H9 (cell line): ENCODE results near the gene EPAS1. TPM values are rescaled to one million over a fixed set of nuclear protein-coding genes. Genes with fewer than 3 reads are reported as not detected.

ENCODE experiments used
- DNase-seq: peaks from one replicate; pipeline ENCODE4 v3.0.0-alpha.2; 2017
- H2AFZ ChIP-seq: one replicate; pipeline ENCODE4 v1.6.1; 2013; ENCODE audit warnings: mild to moderate bottlenecking, low read length, control low read depth, moderate library complexity
- H2AK5ac ChIP-seq: 2 replicates; pipeline ENCODE4 v1.6.1; 2013; ENCODE audit warnings: low read length, control low read depth, mixed read lengths; ENCODE audit not compliant: insufficient read length
- H2BK120ac ChIP-seq: one replicate; pipeline ENCODE4 v1.6.1; 2013; ENCODE audit warnings: low read depth, mild to moderate bottlenecking, low read length, control low read depth, inconsistent platforms; ENCODE audit not compliant: poor library complexity, severe bottlenecking
- H2BK12ac ChIP-seq: 2 replicates; pipeline ENCODE4 v1.6.1; 2013; ENCODE audit warnings: low read length, control low read depth, mixed read lengths, low read depth; ENCODE audit not compliant: insufficient read length
- H2BK15ac ChIP-seq: 2 replicates; pipeline ENCODE4 v1.6.1; 2013; ENCODE audit warnings: low read depth, low read length, control low read depth
- H2BK20ac ChIP-seq: one replicate; pipeline ENCODE4 v1.6.1; 2013; ENCODE audit warnings: low read depth, mild to moderate bottlenecking, low read length, control low read depth, inconsistent platforms; ENCODE audit not compliant: poor library complexity, severe bottlenecking
- H2BK5ac ChIP-seq: 2 replicates; pipeline ENCODE4 v1.6.1; 2013; ENCODE audit warnings: low read length, control low read depth, mixed read lengths; ENCODE audit not compliant: insufficient read length
- H3K14ac ChIP-seq: 2 replicates; pipeline ENCODE4 v1.6.1; 2013; ENCODE audit warnings: low read length, control low read depth; ENCODE audit not compliant: insufficient read depth
- H3K18ac ChIP-seq: 2 replicates; pipeline ENCODE4 v1.6.1; 2013; ENCODE audit warnings: low read depth, mild to moderate bottlenecking, mixed read lengths, low read length, control low read depth; ENCODE audit not compliant: insufficient read length
- H3K23ac ChIP-seq: 2 replicates; pipeline ENCODE4 v1.6.1; 2013; ENCODE audit warnings: low read length, control low read depth, mixed read lengths, low read depth; ENCODE audit not compliant: insufficient read length
- H3K23me2 ChIP-seq: 2 replicates; pipeline ENCODE4 v1.6.1; 2013; ENCODE audit warnings: low read depth, mild to moderate bottlenecking, mixed read lengths, low read length, control low read depth; ENCODE audit not compliant: insufficient read length, poor library complexity, severe bottlenecking
- H3K27ac ChIP-seq: 2 replicates; pipeline ENCODE4 v1.5.1; 2013; ENCODE audit warnings: low read length, control low read depth, mixed read lengths, low read depth; ENCODE audit not compliant: insufficient read length
- H3K27me3 ChIP-seq: 2 replicates; pipeline ENCODE4 v1.6.1; 2013; ENCODE audit warnings: low read length, control low read depth, inconsistent platforms; ENCODE audit not compliant: insufficient read depth
- H3K4ac ChIP-seq: 2 replicates; pipeline ENCODE4 v1.6.1; 2013; ENCODE audit warnings: low read depth, mild to moderate bottlenecking, control low read depth, inconsistent platforms, low read length, moderate library complexity
- H3K4me1 ChIP-seq: 2 replicates; pipeline ENCODE4 v1.6.1; 2013; ENCODE audit warnings: low read length, control low read depth, inconsistent platforms; ENCODE audit not compliant: insufficient read depth
- H3K4me2 ChIP-seq: 2 replicates; pipeline ENCODE4 v1.6.1; 2013; ENCODE audit warnings: low read length, control low read depth, mixed read lengths; ENCODE audit not compliant: insufficient read length, insufficient read depth
- H3K56ac ChIP-seq: 2 replicates; pipeline ENCODE4 v1.6.1; 2013; ENCODE audit warnings: low read depth, mild to moderate bottlenecking, mixed read lengths, low read length, control low read depth; ENCODE audit not compliant: insufficient read length
- H3K79me1 ChIP-seq: 2 replicates; pipeline ENCODE4 v1.6.1; 2013; ENCODE audit warnings: low read depth, mild to moderate bottlenecking, moderate library complexity, low read length, control low read depth, inconsistent platforms; ENCODE audit not compliant: insufficient read depth, poor library complexity, severe bottlenecking
- H3K79me2 ChIP-seq: 2 replicates; pipeline ENCODE4 v1.6.1; 2013; ENCODE audit warnings: low read length, control low read depth, inconsistent platforms; ENCODE audit not compliant: insufficient read depth
- H3K9ac ChIP-seq: 2 replicates; pipeline ENCODE4 v1.6.1; 2013; ENCODE audit warnings: low read length, control low read depth, mixed read lengths; ENCODE audit not compliant: insufficient read length; ENCODE audit errors: extremely low read depth
- H3K9me3 ChIP-seq: one replicate; pipeline ENCODE4 v1.6.1; 2013; ENCODE audit warnings: low read depth, low read length, inconsistent platforms; ENCODE audit not compliant: control insufficient read depth
- H3T11ph ChIP-seq: one replicate; pipeline ENCODE4 v1.6.1; 2013; ENCODE audit warnings: mild to moderate bottlenecking, low read length, control low read depth, inconsistent platforms
- H4K20me1 ChIP-seq: one replicate; pipeline ENCODE4 v1.6.1; 2013; ENCODE audit not compliant: control insufficient read depth, insufficient read length, insufficient read depth
- H4K5ac ChIP-seq: 2 replicates; pipeline ENCODE4 v1.6.1; 2013; ENCODE audit warnings: low read depth, mild to moderate bottlenecking, mixed read lengths, low read length, control low read depth; ENCODE audit not compliant: insufficient read length
- H4K8ac ChIP-seq: replicated peaks from 2 replicates; pipeline ENCODE4 v1.6.1; 2013; ENCODE audit warnings: low read length, control low read depth, mixed read lengths, low read depth; ENCODE audit not compliant: insufficient read length
- H4K91ac ChIP-seq: 2 replicates; pipeline ENCODE4 v1.6.1; 2013; ENCODE audit warnings: low read depth, mild to moderate bottlenecking, moderate library complexity, mixed read lengths, low read length, control low read depth; ENCODE audit not compliant: insufficient read length
- H3K27ac Mint-ChIP-seq, 3 experiments: 2 replicates in 2 of 3; 3 replicates in 1 of 3; pipeline ENCODE4 v1.8.0; 2020 to 2021; ENCODE audit warnings: mixed read lengths in 3 of 3, mild to moderate bottlenecking in 1 of 3, moderate library complexity in 1 of 3
- H3K27me3 Mint-ChIP-seq: 2 replicates; pipeline ENCODE4 v1.8.0; 2021; ENCODE audit warnings: low read depth, mild to moderate bottlenecking, moderate library complexity, mixed read lengths
- H3K36me3 Mint-ChIP-seq, 3 experiments: 2 replicates in 2 of 3; 3 replicates in 1 of 3; pipeline ENCODE4 v1.8.0; 2020 to 2021; ENCODE audit warnings: low read depth in 3 of 3, mixed read lengths in 3 of 3; ENCODE audit not compliant: insufficient read depth in 1 of 3
- H3K4me1 Mint-ChIP-seq, 2 experiments: 2 replicates each; pipeline ENCODE4 v1.8.0; 2020; ENCODE audit warnings: mixed read lengths in 2 of 2
- H3K4me3 Mint-ChIP-seq, 2 experiments: 2 replicates in 1 of 2; 3 replicates in 1 of 2; pipeline ENCODE4 v1.8.0; 2020 to 2021; ENCODE audit warnings: mild to moderate bottlenecking in 2 of 2, mixed read lengths in 2 of 2, moderate library complexity in 1 of 2
- H3K9me3 Mint-ChIP-seq, 2 experiments: 2 replicates in 1 of 2; 3 replicates in 1 of 2; pipeline ENCODE4 v1.8.0; 2020; ENCODE audit warnings: mild to moderate bottlenecking in 2 of 2, mixed read lengths in 2 of 2, moderate library complexity in 1 of 2
- CTCF ChIP-seq: fragments of 200-600 bp; sonication (generic); conservative IDR thresholded peaks from 3 replicates; pipeline ENCODE4 v1.8.0; 2021; ENCODE audit warnings: antibody characterized with exemption, mild to moderate bottlenecking
- WGBS: extraction: QIAGEN DNeasy Blood & Tissue Kit; methylation state at CpG from one replicate; pipeline ENCODE4 v1.1.7; 2013; ENCODE audit warnings: missing lambda C conversion rate, low lambda C conversion rate, mixed read lengths; ENCODE audit not compliant: insufficient read length; ENCODE audit errors: extremely low coverage; 5-methylcytosine and 5-hydroxymethylcytosine counted together
- total RNA-seq: library from RNA; stranded (reverse); gene quantifications from 2 replicates; pipeline ENCODE4 v1.2.1, GENCODE V29; 2021

Gene EPAS1
- total RNA-seq, 1 experiment from 2014 or later, result 1.1 TPM

- H3K27me3 ChIP-seq, result no peaks in the 10 kb centered on the region
- Mint-ChIP-seq H3K27me3 (no peaks in the 10 kb centered on the region; the same call in none of the 2 replicates), H3K4me3 (no peak overlapping the region), H3K4me1 (peaks cover 23 to 36% of the 10 kb centered on the region in 2 experiments), H3K27ac (no peak overlapping the region), H3K36me3 (no peaks in the 10 kb centered on the region), H3K9me3 (no peaks in the 10 kb centered on the region)
- H3K79me2 ChIP-seq, result no peaks in the 10 kb centered on the region
- no peak overlapping the region for H3K23ac ChIP-seq
- no peak overlapping the region for H3K14ac ChIP-seq
- no peak overlapping the region for H3K56ac ChIP-seq
- DNase-seq, result no peak
- H2BK12ac ChIP-seq, result no peak overlapping the region
- no peak for TF ChIP-seq CTCF
- H3K23me2 ChIP-seq, result no peaks in the 10 kb centered on the region
- H3K9me3 ChIP-seq, result no peaks in the 10 kb centered on the region
- no peak overlapping the region for H3K27ac ChIP-seq
- H3K79me1 ChIP-seq, result no peaks in the 10 kb centered on the region
- H3K18ac ChIP-seq, result no peak overlapping the region
- H2BK15ac ChIP-seq, result no peak overlapping the region
- H4K8ac ChIP-seq, result no peak overlapping the region
- H3K4me2 ChIP-seq, result no peak overlapping the region
- no peak overlapping the region for H2BK120ac ChIP-seq
- no peak overlapping the region for H2BK5ac ChIP-seq
- no peak overlapping the region for H3T11ph ChIP-seq
- no CpG with 5 or more reads among the region's 5 CpGs for WGBS
- no peak overlapping the region for H4K5ac ChIP-seq
- no peak overlapping the region for H2AFZ ChIP-seq
- no peak overlapping the region for H2BK20ac ChIP-seq
- no peak overlapping the region for H3K9ac ChIP-seq
- no peak overlapping the region for H4K91ac ChIP-seq
- no peaks in the 10 kb centered on the region; the same call in 1 of the 2 replicates for H3K4me1 ChIP-seq
- no peak overlapping the region for H3K4ac ChIP-seq
- H2AK5ac ChIP-seq, result no peak overlapping the region
- H4K20me1 ChIP-seq, result no peaks in the 10 kb centered on the region
These were observed 22.5 kb downstream of the EPAS1 start for GRCh38 chr2:46319711-46320110.
